ENCODE results near the gene ZNF677.
"Not testable (repeated sequence)": the region's sequence is repeated elsewhere in the genome, so short reads cannot be mapped to it uniquely, and the experiment has no call there.

Gene ZNF677

DNA sequence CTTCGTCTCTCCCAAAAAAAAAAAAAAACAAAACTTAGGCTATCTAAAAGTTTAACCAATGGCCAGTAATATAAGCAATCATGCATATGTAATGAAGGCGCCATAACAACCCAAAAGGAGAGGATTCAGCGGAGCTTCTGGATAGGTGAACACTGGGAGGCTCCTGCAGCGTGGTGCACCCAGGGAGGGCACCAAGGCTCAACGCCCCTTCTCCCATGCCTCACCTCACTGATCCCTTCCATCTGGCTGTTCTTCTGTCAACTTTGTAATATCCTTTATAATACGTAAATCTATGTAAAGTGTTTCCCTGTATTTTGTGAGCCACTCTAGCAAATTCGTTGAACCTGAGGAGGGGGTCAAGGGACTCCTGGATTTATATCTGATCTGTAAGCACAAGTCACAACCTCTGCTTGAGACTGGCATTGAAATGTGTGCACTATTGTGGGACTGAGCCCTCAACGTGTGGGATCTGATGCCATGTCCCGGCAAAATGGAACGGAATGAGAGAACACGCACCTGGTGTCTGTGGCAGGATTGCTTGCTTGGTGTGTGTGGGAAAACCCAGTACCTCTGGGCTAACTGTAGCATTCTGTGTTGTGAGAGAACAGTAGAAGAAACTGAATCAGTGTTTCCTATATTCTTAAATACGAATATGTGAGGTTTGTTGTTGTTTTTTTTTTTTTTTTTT lies 61.0 kb downstream of the ZNF677 start:
- DNase-seq (ENCODE audit: low read depth, low spot score), result no peak

DNA sequence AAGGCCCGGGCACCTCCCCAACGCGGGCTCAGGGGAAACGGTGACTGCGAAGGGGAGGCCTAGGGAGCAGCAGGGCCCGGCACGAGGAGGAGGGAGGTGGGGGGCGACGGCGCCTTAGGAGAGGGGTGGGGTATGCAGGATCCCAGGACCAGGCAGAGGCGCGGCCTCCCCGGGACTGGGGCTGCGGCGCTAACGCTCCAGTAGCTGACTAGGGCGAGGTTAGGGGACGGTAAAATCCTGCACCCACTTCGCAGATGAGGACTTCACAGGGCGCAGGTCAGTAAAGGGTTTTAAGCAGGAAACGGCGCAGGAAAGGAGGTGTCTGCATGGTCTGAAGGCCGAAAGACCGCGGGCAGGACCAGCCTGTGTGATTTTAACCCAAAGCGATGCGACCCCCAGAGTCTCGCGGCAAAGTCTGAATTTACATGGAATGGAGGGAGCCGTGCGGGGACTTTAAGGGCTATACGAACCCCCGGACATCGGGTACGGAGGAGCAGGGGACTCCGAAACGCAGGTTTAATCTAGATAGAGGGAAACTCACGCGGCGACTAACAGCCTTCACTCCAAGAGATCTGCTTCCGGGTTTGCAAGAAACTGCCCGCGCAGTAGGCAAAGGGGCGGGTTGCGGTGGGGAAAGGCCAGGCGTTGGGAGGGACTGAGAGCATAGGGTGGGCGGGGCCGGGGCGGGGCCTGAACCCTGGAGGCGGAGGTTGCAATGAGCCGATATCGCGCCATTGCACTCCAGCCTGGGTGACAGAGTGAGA lies 61.7 kb downstream of the ZNF677 start, which contains the start of gene ZNF665:
ZNF665 (minus strand) TSS at position 588 of the 764 bp plus-strand sequence. CDS start 10,460 bp downstream, outside the sequence.
- DNase-seq (ENCODE audit: low read depth, low spot score), result peak; percentile 85

DNA sequence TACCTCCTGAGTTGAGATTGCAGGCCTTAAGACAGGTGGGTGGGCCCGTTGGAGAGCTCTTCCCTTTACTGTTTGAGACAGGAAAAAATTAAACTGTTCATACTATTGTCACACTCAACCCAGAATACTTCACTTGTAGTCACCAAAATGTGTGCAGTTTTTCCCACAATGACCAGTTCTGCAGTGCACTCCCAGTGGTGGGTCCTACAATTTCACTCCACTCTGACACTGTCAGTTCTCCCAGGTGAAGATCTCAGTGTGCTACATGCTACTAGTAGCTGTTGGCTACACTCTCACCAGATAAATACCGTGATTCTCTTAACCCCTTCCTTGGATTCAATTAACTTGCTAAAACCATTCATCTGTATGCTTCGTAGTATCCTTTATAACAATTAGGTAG lies 64.4 kb downstream of the ZNF677 start:
- DNase-seq (ENCODE audit: low read depth, low spot score), result no peak

DNA sequence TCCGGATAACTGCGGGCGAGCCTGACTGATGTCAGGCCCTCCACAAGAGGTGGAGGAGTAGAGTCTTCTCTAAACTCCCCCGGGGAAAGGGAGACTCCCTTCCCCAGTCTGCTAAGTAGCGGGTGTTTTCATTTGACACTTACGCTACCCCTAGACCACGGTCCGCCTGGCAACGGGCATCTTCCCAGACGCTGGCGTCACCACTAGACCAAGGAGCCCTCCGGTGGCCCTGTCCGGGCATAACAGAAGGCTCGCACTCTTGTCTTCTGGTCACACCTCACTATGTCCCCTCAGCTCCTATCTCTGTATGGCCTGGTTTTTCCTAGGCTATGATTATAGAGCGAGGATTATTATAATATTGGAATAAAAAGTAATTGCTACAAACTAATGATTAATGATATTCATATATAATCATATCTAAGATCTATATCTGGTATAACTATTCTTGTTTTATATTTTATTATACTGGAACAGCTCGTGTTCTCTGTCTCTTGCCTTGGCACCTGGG lies 64.9 kb downstream of the ZNF677 start:
- not testable (repeated sequence) for DNase-seq (ENCODE audit: low read depth, low spot score)
